ENCODE results near the gene PCDHA1. TPM values are rescaled to one million over a fixed set of nuclear protein-coding genes. Genes with fewer than 3 reads are reported as not detected.

The PCDHA1 gene
- total and polyA plus RNA-seq, 9 of the 15 experiments (the other 6 are each of a cell fraction or from before 2014, with no cell fraction given), result not detected

- Histone ChIP-seq H3K4me1 (replicated peaks in 1 of 2; ENCODE audit: control insufficient read depth in 2 of 2, insufficient read depth in 2 of 2, low read length in 2 of 2) (no peaks in the 10 kb centered on the region), H3K9me3 (replicated peaks; ENCODE audit: control insufficient read depth, insufficient read depth, low read depth, low read length) (0 out of 2 replicates have a peak, but pooled peaks cover 2% of the 10 kb centered on the region), H3K4me2 (ENCODE audit: insufficient read depth, low read length) (no peak within 1 kb of the TSS), H3K27me3 (ENCODE audit: control insufficient read depth in 2 of 2, insufficient read depth in 2 of 2, low read length in 2 of 2) (no peaks in the 10 kb centered on the region), H2AFZ (ENCODE audit: low read depth, low read length) (no peak within 1 kb of the TSS), H3K36me3 (ENCODE audit: control insufficient read depth, insufficient read depth, low read length) (no peaks in the 10 kb centered on the region), H3K4me3 (no peak within 1 kb of the TSS), H4K20me1 (replicated peaks; ENCODE audit: control insufficient read depth, insufficient read depth, low read length) (no peaks in the 10 kb centered on the region), H3K9me1 (ENCODE audit: control insufficient read depth, insufficient read depth, low read length) (no peaks in the 10 kb centered on the region), H3K27ac (ENCODE audit: extremely low read depth, low read depth, low read length) (no peak within 1 kb of the TSS), H3K9ac (ENCODE audit: insufficient read depth in 1 of 2, low read depth in 2 of 2, low read length in 2 of 2) (no peak within 1 kb of the TSS), H3K79me2 (ENCODE audit: control insufficient read depth, insufficient read depth, low read length) (no peaks in the 10 kb centered on the region)
- TF ChIP-seq CTCF (IDR thresholded peaks at IDR 0.05 in 2 of 3, conservative IDR thresholded peaks at IDR 0.05 in 1 of 3; ENCODE audit: insufficient read depth in 2 of 3, low read depth in 1 of 3, low read length in 3 of 3) (0 out of 6 replicates have a peak, but pooled peaks of 1 of the 3 experiments have one; percentile 26), GABPA (tag; conservative IDR thresholded peaks at IDR 0.05; ENCODE audit: low read depth) (no peak)
- intact Hi-C loops (cut with micrococcal nuclease) (no loop called here), in situ Hi-C loops (cut with MboI) (no loop called here)
- BruUV-seq (replicated peaks), result no TSS peak
- FAIRE-seq (no peak), DNase-seq (ENCODE audit: extremely low read depth in 1 of 4, low spot score in 3 of 4) (no peak), ATAC-seq (no peak)
- ChIA-PET POLR2A (no interaction called here), CTCF (ENCODE audit: low intra/inter-chr PET ratio) (no interaction called here)
- 19% methylated on average over 37 of the region's 44 CpGs for WGBS (ENCODE audit: insufficient coverage, low coverage, missing lambda C conversion rate)
Observed at GRCh38 chr5:140855772-140856674, 70.1 kb downstream of the PCDHA1 start, which contains the start of gene PCDHA10. Gene PCDHA10 (plus strand): TSS chr5:140855897. CDS start chr5:140856049, 152 bp downstream.

Measured in K562 (cell line).